H1 (cell line): ENCODE measurements around the gene GJB6. TPM values are rescaled to one million over a fixed set of nuclear protein-coding genes. Genes with fewer than 3 reads are reported as not detected.
A peak's percentile ranks its signal among the peaks of the same experiment; 100 is the strongest.

Experiments
- CBX8 ChIP-seq: fragments of 300-800, 300-1000 bp; sonication (generic); IDR thresholded peaks from 2 replicates; pipeline ENCODE4 v1.7.1; 2016; ENCODE audit warnings: low read depth, low read length, borderline replicate concordance
- KDM4A ChIP-seq: IDR thresholded peaks from one replicate; pipeline ENCODE4 v1.7.1; 2012; ENCODE audit warnings: low read depth, mild to moderate bottlenecking, moderate library complexity, low read length, inconsistent platforms; ENCODE audit not compliant: severe bottlenecking
- RNF2 ChIP-seq: fragments of 200-900, 300-1000 bp; sonication (generic); IDR thresholded peaks from 2 replicates; pipeline ENCODE4 v1.7.1; 2016; ENCODE audit warnings: borderline replicate concordance, low read depth, mild to moderate bottlenecking, antibody characterized with exemption, low read length; ENCODE audit not compliant: poor library complexity, severe bottlenecking; ENCODE audit errors: missing control alignments
- RXRA ChIP-seq: IDR thresholded peaks from 2 replicates; pipeline ENCODE4 v1.6.1; 2011; ENCODE audit warnings: low read depth, mild to moderate bottlenecking, low read length, moderate library complexity; ENCODE audit not compliant: insufficient read depth
- polyA plus RNA-seq, 7 experiments: library from polyadenylated mRNA; depleted of rRNA in 3 of 7; stranded (reverse) in 5 of 7; unstranded in 2 of 7; fragments of >200 nt in 5 of 7; fragments of 200-250 nt in 2 of 7; gene quantifications; 1 replicate in 5 of 7; 2 replicates in 1 of 7; 4 replicates in 1 of 7; pipeline versions ENCODE4 v1.2.1 to v1.2.3, GENCODE V29; 2011 to 2013; ENCODE audit warnings: missing spikeins in 2 of 7, mixed read lengths in 2 of 7
- total RNA-seq: library from RNA; stranded (reverse); fragmentation: NEBNext Ultra II Directional; extraction: Animal tissue kit (Norgen Biotek cat#: 25700); gene quantifications from 2 replicates; pipeline ENCODE4 v1.2.1, GENCODE V29; 2021

Gene GJB6
- total and polyA plus RNA-seq, 2 of the 8 experiments (the other 6 are each of a cell fraction or from before 2014, with no cell fraction given): not detected

- TF ChIP-seq KDM4A (no peak), CBX8 (no peak), RNF2 (peak; percentile 69), RXRA (0 out of 2 replicates have a peak, but pooled peaks have one; percentile 11)
These were observed 40.6 kb downstream of the GJB6 start (continued) for GRCh38 chr13:20191311-20192157.
